Raji (cell line): ENCODE measurements around the gene GRIP2.

ENCODE experiments used
- POLR2A ChIP-seq: IDR thresholded peaks from 2 replicates; pipeline ENCODE4 v1.6.1; 2011; ENCODE audit warnings: low read depth, low read length, control low read depth; ENCODE audit not compliant: insufficient read depth

GRIP2 gene

GRCh38 chr3:14467814-14468620 is 72.1 kb downstream of the GRIP2 start:
- TF ChIP-seq POLR2A: no peak

DNA sequence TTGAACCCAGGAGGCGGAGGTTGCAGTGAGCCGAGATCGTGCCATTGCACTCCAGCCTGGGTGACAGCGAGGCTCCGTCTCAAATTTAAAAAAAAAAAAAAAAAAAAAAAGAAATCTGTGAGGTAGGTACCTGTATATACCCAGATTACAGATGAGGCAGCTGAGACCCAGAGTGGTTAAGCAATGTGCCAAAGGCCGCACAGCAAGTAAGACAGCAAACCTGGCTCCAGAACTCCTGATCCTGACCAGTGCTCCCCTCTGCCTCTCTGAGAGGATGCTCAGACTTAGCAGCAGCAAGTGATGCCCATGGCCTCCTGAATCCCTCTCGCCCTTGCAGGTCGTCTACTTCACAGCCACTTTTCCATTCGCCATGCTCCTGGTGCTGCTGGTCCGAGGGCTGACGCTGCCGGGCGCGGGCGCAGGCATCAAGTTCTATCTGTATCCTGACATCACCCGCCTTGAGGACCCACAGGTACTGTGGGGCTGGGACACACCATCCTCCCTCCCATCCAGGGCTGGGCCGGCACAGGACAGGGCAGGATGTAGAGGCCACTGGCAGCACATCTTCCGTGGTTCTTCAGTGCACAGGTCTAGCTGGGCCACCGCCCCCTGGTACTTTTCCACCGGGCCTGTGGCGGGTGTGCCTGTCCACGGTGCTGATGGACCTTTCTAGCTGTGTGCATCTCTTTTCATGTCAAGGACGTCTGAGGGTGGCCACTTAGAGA is 73.8 kb downstream of the GRIP2 start:
- no peak for TF ChIP-seq POLR2A

- TF ChIP-seq POLR2A: no peak
These were observed 74.7 kb downstream of the GRIP2 start for GRCh38 chr3:14465425-14465824.

GRCh38 chr3:14464521-14464920 is 75.6 kb downstream of the GRIP2 start:
- TF ChIP-seq POLR2A: no peak

DNA sequence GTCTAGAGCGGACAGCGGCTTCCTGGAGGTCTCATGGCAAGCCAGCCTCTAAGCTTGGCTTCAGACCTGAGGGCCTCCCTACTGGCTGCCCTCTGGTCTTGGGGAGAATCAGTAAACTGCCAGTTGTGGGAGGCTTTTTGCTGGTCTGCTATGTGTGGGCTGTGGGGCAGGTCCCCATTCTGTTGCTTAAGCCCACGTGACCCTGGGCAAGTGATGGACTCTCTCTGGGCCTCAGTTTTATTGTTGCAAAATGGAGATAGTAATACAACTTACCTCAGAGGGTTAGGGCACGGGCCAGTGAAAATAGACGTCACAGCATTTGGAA is 76.0 kb downstream of the GRIP2 start:
- no peak for TF ChIP-seq POLR2A

DNA sequence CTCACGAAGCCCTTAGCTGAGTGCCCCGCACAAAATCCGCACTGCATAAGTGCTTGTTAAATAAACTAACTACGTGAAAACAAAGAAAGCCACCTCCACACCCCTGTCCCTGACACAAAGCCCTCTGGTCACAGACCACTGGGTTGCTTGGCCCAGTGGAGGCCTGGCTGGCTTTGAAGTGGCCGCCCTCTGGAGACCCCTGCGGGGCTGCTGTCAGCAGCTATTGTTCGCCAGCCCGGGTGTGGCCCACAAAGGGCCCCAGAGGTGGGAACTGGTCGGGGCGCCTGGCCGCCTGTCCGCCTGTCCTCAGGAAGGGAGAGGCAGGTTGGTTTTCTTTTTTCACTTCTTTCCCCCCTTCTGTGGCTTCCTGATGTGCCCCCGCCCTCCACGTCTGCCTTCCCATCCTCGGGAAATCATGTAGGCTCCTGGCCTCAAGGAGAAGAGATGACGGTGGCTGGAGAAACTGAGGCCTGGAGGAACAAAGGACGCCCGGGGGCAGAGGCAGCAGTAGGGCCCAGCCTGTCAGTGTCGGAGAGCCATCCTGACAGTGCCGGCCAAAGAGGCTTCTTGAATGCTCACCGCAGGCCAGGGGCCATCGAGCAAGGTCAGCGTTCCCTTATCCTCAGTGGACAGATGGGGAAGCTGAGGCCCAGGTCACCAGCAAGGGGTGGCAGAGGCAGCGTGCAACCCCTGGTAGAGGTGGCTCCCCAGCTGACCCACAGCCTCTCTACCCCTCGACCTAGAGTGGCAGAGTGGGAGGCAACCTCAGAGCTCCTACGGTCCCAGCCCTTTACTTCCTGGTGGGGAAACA is 76.6 kb downstream of the GRIP2 start:
- no peak for TF ChIP-seq POLR2A

GRCh38 chr3:14462738-14463137 is 77.4 kb downstream of the GRIP2 start:
- TF ChIP-seq POLR2A: no peak

GRCh38 chr3:14461748-14462324 is 78.3 kb downstream of the GRIP2 start:
- no peak for TF ChIP-seq POLR2A

DNA sequence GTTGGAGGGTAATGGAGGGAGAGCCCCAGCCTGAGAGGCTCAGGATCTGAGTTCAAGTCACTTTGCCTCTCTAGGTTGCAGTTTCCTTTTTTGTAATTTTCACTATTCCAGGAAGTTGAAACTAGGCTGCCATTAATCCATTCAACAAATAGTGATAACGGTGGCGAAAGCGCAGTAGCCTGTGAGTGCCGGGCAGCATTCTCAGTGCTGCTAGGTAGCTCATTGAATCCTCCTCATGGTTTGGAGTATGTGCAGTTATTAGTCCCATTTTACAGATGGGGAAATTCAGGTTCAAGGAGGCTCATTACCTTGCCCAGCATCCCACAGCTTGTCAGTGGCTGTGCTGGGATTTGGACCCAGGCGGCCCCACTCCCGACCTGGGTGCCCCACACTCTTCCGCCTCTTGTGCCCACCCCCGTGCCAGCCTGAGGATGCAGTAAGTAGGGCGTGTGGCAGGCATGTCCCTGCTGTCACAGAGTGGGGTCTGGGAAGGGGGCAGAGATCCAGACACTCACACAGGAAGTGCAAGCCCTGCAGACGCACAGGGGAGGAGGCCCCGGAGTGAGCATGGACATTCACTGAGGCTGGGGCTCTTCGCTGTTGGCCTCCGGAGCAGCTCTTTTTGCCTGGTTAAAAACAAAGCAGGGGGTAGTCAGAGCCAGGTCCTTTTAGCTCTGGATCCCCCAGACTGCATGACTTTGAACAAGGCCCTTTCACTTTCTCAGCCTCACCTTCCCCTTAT is 79.0 kb downstream of the GRIP2 start:
- no peak for TF ChIP-seq POLR2A

DNA sequence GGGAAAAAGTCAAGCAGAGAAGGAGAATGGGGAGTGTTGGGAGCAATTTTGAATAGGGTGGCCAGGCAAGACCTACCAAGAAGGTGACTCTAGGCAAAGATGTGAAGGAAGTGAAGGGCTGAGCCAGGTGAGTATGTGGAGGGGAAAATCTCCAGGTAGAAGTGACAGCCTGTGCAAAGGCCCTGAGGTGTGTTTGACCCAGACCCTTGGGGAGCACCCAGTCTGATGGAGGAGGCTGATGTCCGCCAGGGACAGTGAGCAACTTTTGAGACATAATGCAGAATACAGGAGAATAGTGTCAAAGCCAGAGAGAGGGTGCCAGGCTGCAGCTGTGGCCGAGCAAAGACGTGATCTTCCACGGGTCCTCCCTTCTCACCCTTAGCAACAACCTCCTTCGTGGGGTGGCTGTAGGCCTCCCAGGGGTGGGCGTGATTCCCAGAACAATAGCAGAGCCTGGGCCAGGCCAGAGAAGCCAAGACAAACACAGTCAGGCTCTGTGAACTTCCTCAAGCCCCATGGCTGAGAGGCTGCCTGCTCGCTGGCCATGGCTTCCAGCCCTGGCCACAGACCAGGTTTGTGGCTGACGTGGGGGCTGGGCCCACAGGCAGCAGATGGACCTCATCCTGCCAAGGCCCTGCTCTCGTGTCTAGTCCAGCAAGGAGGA is 79.7 kb downstream of the GRIP2 start:
- TF ChIP-seq POLR2A: no peak

GRCh38 chr3:14459787-14460186 is 80.4 kb downstream of the GRIP2 start:
- TF ChIP-seq POLR2A: no peak

GRCh38 chr3:14459384-14459783 is 80.8 kb downstream of the GRIP2 start:
- TF ChIP-seq POLR2A: no peak

DNA sequence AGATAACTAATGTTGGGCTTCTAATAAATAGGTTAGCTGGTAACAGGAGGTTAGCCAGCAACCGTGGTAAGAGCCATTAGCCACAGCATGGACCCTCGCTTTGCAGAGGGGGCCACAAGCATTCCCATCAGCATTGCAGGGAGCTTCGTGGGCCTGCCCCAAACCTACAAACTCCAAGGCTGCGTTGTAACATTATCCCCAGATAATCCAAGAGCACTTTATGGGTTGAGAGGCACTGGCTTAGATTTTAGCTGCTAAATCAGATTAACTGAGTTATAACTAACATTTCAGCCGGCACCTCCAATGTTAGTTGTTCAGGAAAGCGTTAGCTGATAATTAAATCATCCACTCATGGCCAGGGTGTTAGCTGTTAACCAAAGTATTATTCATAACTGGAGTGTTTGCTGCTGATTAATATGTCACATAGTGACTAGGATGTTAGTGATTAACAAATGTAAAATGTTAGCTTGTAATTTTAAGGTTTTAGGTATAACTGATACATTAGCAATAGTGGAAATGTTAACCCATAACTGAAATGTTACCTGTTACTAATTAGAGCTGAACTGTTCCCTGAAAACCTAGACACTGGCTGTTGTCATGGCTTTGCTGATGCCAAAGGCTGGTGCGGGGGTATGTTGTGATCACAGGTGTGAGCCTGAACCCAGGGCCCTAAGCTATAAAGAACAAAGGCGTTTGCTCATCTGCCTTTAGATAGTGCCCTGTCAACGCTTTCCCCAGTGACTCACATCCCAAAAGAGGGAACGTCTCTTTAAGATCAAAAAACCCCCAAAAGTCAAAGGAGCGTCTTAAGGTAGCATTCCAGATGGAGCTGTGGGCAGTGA is 81.5 kb downstream of the GRIP2 start:
- no peak for TF ChIP-seq POLR2A

- no peak for TF ChIP-seq POLR2A
These were observed 82.1 kb downstream of the GRIP2 start for GRCh38 chr3:14457999-14458398.

DNA sequence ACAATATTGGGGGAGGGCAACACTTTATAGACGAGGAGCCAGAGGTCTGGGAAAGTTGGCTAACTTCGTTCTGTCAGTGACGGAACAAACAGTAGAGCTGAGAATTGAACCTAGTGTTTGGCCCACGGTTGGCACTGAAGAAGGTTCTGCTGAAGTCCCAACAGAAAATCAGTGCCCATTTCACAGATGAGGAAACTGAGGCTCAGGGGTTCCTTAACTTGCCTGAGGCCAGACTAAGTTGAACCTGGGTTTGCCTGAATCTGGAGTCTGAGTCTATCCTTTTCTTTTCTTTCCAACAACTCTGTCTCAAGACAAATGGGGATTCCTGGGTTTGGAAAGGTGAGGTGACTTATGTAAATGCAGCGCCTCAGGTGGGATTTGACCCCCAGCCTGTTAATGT is 82.7 kb downstream of the GRIP2 start:
- no peak for TF ChIP-seq POLR2A
